Fibroblast of skin of left quadriceps (primary cell): ENCODE measurements around the gene HABP2.

Experiments
- DNase-seq, 2 experiments: peaks; one replicate each; pipeline ENCODE4 v3.0.0-alpha.2; 2013; ENCODE audit warnings: low read depth in 2 of 2

Gene HABP2

GRCh38 chr10:113552701-113553100, at the start of gene HABP2:
Gene HABP2, plus strand, starts transcription at chr10:113553053. Its CDS starts 69 bp downstream, at chr10:113553122.
- no peak for DNase-seq

GRCh38 chr10:113503930-113504329, 48.9 kb upstream of the HABP2 start:
- DNase-seq, result no peak

GRCh38 chr10:113504423-113504822, 48.4 kb upstream of the HABP2 start:
- no peak for DNase-seq

- DNase-seq, result no peak
These were observed 46.4 kb upstream of the HABP2 start for GRCh38 chr10:113506476-113506875.

GRCh38 chr10:113511419-113511818, 41.4 kb upstream of the HABP2 start:
- DNase-seq, result no peak

GRCh38 chr10:113515161-113515560, 37.7 kb upstream of the HABP2 start:
- no peak for DNase-seq

- peak in 1 of 2 experiments; percentile 58 for DNase-seq
These were observed 37.3 kb upstream of the HABP2 start for GRCh38 chr10:113515601-113516000.

GRCh38 chr10:113516061-113516460, 36.8 kb upstream of the HABP2 start:
- no peak for DNase-seq

GRCh38 chr10:113517165-113517900, 35.5 kb upstream of the HABP2 start:
- no peak for DNase-seq

GRCh38 chr10:113517901-113518260, 35.0 kb upstream of the HABP2 start:
- no peak for DNase-seq

- no peak for DNase-seq
These were observed 34.4 kb upstream of the HABP2 start for GRCh38 chr10:113518415-113518814.

- DNase-seq, result no peak
These were observed 33.8 kb upstream of the HABP2 start for GRCh38 chr10:113518816-113519591.

- DNase-seq, result no peak
These were observed 33.2 kb upstream of the HABP2 start for GRCh38 chr10:113519681-113520115.

GRCh38 chr10:113520261-113520660, 32.6 kb upstream of the HABP2 start:
- DNase-seq, result no peak

- peak in 1 of 2 experiments; percentile 65 for DNase-seq
These were observed 32.0 kb upstream of the HABP2 start for GRCh38 chr10:113520690-113521474.

GRCh38 chr10:113521475-113521795, 31.4 kb upstream of the HABP2 start:
- DNase-seq, result no peak

- DNase-seq, result no peak
These were observed 30.4 kb upstream of the HABP2 start for GRCh38 chr10:113522460-113522859.

GRCh38 chr10:113523071-113523470, 29.8 kb upstream of the HABP2 start:
- DNase-seq, result no peak

GRCh38 chr10:113523628-113524027, 29.2 kb upstream of the HABP2 start:
- no peak for DNase-seq

GRCh38 chr10:113524120-113524519, 28.7 kb upstream of the HABP2 start:
- DNase-seq, result no peak

- DNase-seq, result no peak
These were observed 28.0 kb upstream of the HABP2 start for GRCh38 chr10:113524539-113525490.
